ENCODE data around the gene UMODL1.
"Not testable (repeated sequence)": the region's sequence is repeated elsewhere in the genome, so short reads cannot be mapped to it uniquely, and the experiment has no call there.

UMODL1 gene

DNA sequence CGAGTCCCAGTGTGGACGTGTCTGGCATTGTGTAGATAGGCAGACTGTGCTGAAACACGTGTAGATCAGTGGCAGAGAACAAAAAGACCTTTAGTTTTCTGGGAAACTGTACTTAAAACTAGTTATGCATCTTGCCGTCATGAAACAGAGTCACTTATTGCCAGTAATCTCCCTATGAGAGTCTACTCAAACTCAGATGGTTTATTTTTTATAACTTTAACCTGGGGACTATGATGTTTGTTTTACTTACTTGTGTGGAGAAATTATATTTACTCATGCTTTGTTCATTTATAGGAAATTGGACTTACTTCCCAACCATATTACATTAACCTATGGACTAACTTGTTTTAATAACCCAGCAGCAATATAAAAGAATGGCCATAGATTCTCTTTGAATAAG lies 93.7 kb downstream of the UMODL1 start:
- no peak for DNase-seq (ENCODE audit: low read depth)

DNA sequence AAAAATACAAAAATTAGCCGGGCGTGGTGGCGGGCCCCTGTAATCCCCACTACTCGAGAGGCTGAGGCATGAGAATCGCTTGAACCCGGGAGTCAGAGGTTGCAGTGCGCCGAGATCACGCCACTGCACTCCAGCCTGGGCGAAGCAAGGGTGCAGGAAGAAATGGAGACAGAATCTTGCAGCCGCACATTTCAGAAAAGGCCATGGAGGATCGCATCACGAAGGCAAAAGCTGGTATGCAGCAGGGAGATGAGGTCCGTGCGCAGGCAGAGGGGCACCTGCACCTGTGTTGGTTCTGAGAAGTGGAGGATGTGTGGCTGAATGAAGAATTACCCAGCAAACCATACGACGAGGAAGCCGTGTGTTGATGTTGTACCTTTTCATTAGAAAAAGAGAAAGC lies 94.8 kb downstream of the UMODL1 start:
- DNase-seq (ENCODE audit: low read depth) = no peak

DNA sequence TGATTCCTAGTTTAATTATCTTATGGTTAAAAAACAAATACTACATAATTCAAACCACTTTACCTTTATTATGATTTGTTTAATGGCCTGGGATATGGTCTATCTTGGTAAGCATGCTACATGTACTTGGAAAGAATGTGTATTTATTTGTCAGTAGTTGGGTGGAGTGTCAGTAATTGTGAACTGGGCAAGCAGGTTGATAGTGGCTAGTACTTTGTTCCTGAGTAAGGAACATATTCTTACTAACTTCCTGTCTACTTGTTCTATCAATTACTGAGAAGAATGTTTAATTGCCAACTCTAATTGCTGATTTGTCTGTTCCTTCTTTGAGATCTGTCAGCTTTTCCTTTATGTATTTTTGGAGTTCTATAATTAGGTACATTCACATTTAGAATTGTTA lies 98.6 kb downstream of the UMODL1 start:
- no peak for DNase-seq (ENCODE audit: low read depth)

DNA sequence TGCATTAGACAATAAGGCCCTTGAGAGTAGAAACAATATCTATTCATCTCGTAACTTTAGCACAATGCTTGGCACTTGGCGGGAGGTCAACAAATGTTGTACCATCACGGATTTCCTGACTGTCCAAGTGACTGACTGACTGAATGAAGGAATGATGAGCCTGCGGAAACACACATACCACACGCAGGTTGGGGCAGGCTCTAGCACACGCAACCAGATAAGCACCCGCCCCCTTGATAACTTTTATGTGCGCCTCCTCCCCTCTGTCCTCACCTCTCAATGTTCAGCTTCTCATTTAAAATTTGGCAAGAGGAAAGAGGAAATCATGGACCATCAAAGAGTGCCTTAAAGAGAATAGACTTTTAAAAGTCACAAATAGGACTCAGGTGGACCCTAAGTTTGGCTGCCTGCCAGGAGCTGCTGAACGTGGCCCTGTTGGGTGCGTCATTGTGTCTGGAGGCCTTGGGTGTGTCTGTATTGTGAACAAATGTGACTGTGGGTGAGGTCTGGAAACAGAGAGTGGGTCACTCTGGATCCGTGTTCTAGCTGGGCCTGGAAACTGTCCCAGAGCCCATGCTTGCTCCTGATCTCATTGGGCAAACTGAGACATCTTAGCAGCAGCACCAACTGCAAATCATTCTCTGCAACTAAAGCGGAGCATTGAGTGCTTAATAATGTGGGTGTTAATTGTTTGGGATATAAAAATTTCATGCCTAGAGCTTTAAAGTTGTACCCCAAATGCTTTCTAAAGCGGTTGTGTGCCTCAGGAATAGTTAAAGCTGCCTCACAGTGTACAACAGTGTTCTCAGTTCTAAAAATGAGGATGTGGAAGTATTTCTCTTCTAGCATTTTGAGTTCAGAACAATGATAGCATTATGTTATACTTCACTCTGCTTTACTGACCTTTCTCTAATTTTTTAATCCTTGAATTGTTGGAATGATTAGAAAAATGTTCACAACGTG lies 100.3 kb downstream of the UMODL1 start:
- DNase-seq (ENCODE audit: low read depth) = no peak

DNA sequence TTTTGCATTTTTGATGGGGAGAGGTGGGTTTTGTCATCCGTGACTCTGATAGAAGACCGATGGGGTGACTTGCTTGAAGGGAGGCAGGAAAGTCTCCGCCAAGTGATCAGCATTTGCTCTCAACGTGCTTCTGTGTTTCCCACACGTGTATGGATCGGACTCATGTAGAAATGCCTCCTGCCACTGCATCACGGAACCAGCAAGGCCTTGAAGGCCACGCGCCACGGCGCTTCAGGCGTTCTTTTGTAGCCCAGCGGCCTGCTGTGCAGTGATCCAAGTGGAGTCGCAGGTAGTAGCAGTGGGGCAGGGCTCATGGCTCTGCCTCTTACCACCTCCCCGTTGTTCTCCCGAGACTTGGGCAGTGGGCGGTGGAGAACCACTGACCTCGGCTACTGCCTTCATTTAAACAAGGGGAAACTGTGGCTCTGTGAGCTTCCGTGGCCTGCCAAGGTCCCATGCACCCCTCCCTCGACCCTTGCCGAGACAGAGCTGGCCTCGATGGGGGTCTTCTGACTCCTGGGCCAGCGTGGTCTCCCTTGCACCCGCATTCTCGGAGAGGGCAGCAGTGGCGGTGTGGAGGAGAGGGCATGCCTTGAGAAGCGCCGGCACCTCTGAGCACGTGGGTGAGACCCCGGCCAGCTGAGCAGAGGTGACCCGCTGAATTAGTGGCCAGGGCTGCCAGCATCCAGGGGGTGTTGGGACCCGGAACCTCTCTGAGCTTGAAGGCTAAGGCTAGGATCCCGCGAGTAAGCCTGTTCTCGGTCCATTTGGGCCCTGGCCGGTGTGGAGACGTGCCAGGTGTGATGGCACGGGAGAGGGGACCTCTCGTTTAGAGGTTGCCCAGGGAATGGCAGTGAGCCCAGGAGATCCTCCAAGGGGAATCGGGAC lies 101.7 kb downstream of the UMODL1 start:
- DNase-seq (ENCODE audit: low read depth) = no peak

- no peak for DNase-seq (ENCODE audit: low read depth)
Measured at GRCh38 chr21:42174173-42174572, 103.1 kb downstream of the UMODL1 start.

DNA sequence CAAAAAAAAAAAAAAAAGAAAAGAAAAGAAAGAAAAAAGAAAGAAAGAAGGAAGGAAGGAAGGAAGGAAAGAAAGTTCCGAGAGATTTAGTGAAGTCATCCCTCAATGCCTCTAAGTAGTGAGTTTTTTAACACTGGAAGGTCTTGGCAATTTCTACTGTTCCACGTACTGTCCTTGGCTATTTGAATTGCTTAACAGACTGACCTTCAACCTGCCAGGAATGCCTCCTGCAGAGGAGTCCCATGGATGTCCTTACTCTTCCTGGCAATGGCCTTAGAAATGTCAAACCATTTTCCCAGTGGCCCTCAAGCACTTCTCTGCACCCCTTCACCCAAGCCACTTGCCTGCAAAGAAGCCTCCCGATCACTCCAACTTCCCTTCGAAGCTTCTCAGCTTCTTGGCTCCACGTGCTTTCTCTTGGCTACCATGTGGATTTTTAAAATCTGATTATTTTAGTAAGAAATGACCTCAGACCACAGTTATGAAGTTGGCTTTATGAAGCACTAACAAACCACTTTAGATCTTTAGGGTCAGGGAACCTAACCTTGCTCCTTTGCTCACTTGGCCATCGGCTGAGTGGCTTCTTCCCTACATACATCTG lies 104.1 kb downstream of the UMODL1 start:
- DNase-seq (ENCODE audit: low read depth) = no peak

GRCh38 chr21:42176859-42177258 lies 105.7 kb downstream of the UMODL1 start:
- no peak for DNase-seq (ENCODE audit: low read depth)

GRCh38 chr21:42179316-42179715 lies 108.2 kb downstream of the UMODL1 start:
- no peak for DNase-seq (ENCODE audit: low read depth)

- DNase-seq (ENCODE audit: low read depth) = not testable (repeated sequence)
Measured at GRCh38 chr21:42180001-42180400, 108.9 kb downstream of the UMODL1 start.

- DNase-seq (ENCODE audit: low read depth) = no peak
Measured at GRCh38 chr21:42182713-42183371, 111.7 kb downstream of the UMODL1 start.

DNA sequence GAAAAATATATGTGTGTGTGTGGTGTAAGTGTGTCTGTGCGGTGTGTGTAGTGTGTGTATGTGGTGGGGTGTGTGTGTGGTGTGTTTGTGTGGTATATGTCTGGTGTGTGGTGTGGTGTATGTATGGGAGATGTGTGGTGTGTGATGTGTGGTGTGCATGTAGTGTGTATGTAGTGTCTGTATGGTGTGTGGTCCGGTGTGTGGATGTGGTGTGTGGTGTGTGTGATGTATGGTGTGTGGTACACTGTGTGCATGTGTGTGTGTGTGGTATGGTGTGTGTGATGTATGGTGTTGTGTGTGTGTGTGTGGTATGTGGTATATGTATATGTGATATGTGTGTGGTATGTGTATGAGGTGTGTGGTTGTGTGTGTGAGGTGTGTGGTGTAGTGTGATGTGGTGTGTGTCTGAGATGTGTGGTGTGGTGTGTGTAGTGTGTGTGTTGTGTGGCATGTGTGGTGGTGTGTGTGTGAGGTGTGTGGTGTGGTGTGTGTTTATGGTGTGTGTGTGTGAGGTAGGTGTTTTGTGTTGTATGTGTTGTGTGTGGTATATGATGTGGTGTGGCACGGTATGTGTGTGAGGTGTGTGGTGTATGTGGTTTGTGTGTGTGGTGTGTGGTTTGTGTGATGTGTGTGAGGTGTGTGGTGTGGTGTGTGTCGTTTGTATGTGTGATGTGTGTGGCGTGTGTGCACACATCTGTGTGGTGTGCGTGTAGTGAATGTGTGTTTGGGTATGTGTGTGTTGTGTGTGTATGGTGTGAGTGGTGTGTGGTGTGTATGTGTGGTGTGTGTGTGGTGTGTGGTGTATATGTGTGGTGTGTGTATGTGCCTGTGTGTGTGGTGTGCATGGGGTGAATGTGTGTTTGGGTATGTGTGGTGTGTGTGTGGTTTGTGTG lies 112.5 kb downstream of the UMODL1 start:
- no peak for DNase-seq (ENCODE audit: low read depth)

DNA sequence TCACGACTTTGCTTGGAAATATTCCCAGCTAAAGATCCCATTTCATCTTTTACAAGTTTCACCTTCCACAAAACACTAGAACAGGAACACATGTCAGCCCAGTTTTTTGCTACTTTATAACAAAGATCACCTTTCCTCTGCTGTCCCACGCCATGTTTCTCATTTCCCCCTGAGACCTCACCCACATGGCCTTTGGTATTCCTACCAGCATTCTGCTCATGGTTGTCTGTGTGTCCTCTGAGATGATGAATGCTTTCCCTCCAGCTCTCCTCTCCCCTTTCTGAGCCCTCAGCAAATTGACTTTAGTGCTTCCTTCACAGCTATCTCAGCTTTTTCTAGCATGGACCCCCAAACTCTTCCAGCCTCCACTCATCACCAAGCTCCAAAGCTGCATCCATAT lies 115.5 kb downstream of the UMODL1 start:
- DNase-seq (ENCODE audit: low read depth) = no peak

- peak; percentile 69 for DNase-seq (ENCODE audit: low read depth)
Measured at GRCh38 chr21:42187976-42188653, 117.0 kb downstream of the UMODL1 start.

DNA sequence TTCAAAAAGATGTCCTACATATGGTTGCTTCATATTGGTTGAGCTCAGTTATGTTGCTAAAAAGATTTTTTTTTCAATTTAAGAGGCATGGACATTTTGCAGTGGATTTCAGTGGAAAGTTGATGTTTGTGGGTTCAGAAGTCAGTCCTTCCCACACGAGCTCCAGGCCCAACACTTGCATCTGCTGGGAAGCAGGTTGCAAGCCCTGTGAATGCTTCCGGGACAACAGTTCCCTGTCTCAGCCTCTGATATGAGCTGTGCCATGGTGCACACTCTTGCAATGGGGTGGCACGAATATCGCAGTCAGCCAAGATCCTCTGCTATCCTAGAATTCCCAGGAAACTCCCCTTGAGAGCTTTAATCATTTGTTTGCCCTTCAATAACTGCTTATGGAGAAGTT lies 117.5 kb downstream of the UMODL1 start:
- DNase-seq (ENCODE audit: low read depth) = no peak

- DNase-seq (ENCODE audit: low read depth) = no peak
Measured at GRCh38 chr21:42189431-42189830, 118.3 kb downstream of the UMODL1 start.

DNA sequence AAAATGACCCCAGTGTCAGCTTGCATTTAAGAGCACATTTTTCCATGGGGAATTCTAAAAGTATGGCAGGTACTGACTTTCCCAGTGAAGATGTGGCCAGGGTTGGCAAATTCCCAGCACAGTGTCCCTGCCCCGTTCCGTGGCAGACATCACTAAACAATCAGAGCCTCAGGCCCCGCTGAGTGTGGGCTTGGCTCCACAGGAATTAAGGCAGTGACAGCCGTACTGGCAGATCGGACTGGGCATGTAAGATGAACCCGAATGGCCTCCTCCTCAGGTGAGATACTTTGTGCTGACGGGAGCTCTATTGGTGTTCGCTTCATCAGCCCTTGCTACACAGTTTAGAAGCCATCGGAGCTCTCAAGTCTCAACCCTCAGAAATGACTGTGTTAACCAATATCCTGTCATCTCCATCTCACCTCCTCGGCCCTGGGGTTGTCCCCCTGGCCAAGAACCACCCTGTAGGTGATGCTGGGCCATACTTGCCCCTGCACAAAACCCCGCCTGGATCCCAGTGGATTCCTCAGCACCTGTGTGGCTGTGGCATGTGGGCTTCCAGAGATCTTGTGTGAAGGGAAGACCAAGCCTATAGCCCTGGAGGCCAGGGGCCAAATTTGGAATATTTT lies 118.9 kb downstream of the UMODL1 start:
- no peak for DNase-seq (ENCODE audit: low read depth)

- no peak for DNase-seq (ENCODE audit: low read depth)
Measured at GRCh38 chr21:42190486-42190863, 119.4 kb downstream of the UMODL1 start.

DNA sequence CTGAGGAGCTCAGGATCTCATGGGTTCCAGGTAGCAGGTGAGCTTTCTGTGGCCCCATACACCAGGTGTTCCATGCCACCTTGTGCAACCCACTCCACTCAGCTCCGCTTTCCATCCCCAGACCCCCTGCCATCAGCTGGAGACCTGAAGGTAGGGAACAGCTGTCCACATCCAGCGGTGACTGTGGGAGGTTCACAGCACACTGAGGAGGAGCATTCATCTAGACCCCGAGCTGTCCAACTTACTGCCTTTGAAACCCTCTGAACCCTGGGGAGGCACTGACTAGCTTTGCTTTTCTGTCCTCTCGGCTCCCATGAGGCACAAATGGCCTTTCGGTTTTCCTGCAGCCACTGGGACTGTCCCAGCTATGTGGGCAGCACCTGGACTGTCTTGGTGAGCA lies 119.9 kb downstream of the UMODL1 start:
- no peak for DNase-seq (ENCODE audit: low read depth)
